HG03460 (cell line): ENCODE data around the gene TLR5.

Source experiments
- ATAC-seq: cut with Tn5 transposase; IDR thresholded peaks from one replicate; pipeline ENCODE4 v1.9.1; 2021; ENCODE audit not compliant: unreplicated experiment

TLR5 gene

GRCh38 chr1:223152399-223152798, 9.4 kb upstream of the TLR5 start:
- ATAC-seq = no peak

- ATAC-seq = no peak
Observed at GRCh38 chr1:223150443-223150842, 7.4 kb upstream of the TLR5 start.

- ATAC-seq = no peak
Observed at GRCh38 chr1:223147873-223148272, 4.8 kb upstream of the TLR5 start.

- ATAC-seq = no peak
Observed at GRCh38 chr1:223147409-223147808, 4.4 kb upstream of the TLR5 start.

- no peak for ATAC-seq
Observed at GRCh38 chr1:223146745-223147144, 3.7 kb upstream of the TLR5 start.

GRCh38 chr1:223144914-223145313, 1.9 kb upstream of the TLR5 start:
- ATAC-seq = no peak

- ATAC-seq = no peak
Observed at GRCh38 chr1:223144431-223144830, 1.4 kb upstream of the TLR5 start.

- peak; percentile 35 for ATAC-seq
Observed at GRCh38 chr1:223143537-223144248, 645 bp upstream of the TLR5 start.

GRCh38 chr1:223142269-223142668, 779 bp downstream of the TLR5 start:
- no peak for ATAC-seq

- ATAC-seq = no peak
Observed at GRCh38 chr1:223140611-223141405, 2.2 kb downstream of the TLR5 start.

- no peak for ATAC-seq
Observed at GRCh38 chr1:223137455-223138085, 5.5 kb downstream of the TLR5 start.

- no peak for ATAC-seq
Observed at GRCh38 chr1:223136086-223136485, 7.0 kb downstream of the TLR5 start.

- no peak for ATAC-seq
Observed at GRCh38 chr1:223135176-223135942, 7.7 kb downstream of the TLR5 start.

- ATAC-seq = peak; percentile 83
Observed at GRCh38 chr1:223133824-223134435, 9.1 kb downstream of the TLR5 start.

- no peak for ATAC-seq
Observed at GRCh38 chr1:223133306-223133823, 9.7 kb downstream of the TLR5 start.

GRCh38 chr1:223129229-223129901, 13.7 kb downstream of the TLR5 start:
- ATAC-seq = no peak

GRCh38 chr1:223126741-223127140, 16.3 kb downstream of the TLR5 start:
- no peak for ATAC-seq

- ATAC-seq = no peak
Observed at GRCh38 chr1:223125766-223126165, 17.3 kb downstream of the TLR5 start.

- ATAC-seq = no peak
Observed at GRCh38 chr1:223123011-223123610, 19.9 kb downstream of the TLR5 start.

- no peak for ATAC-seq
Observed at GRCh38 chr1:223118418-223118817, 24.6 kb downstream of the TLR5 start.
